GM12801 (cell line): ENCODE data around the gene LINGO1.

Experiments used
- CTCF ChIP-seq: IDR thresholded peaks from one replicate; pipeline ENCODE4 v1.5.1; 2011; ENCODE audit warnings: control low read depth; ENCODE audit not compliant: insufficient read length; ENCODE audit errors: extremely low read depth

The LINGO1 gene

GRCh38 chr15:77620297-77620696 is 12.4 kb downstream of the LINGO1 start:
- TF ChIP-seq CTCF, result no peak

DNA sequence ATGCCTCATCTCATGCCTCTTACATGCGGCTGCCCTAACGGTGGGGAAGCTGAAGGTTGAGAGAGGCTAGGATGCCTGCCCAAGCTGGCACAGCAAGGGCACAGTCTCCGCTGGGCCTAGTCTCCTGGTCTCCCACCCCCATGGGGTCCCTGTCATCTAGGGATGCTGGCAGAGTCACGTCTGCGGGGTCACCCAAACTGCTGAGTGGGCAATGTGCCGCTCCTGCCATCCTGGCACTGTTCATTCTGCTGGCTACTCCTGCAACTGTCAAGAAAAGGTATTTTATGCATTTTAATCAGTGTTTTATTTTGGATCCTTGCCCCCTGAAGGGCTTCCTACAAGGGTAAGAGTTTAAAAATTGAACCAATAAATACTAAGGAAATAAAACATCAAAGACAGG is 12.8 kb downstream of the LINGO1 start:
- TF ChIP-seq CTCF, result no peak

DNA sequence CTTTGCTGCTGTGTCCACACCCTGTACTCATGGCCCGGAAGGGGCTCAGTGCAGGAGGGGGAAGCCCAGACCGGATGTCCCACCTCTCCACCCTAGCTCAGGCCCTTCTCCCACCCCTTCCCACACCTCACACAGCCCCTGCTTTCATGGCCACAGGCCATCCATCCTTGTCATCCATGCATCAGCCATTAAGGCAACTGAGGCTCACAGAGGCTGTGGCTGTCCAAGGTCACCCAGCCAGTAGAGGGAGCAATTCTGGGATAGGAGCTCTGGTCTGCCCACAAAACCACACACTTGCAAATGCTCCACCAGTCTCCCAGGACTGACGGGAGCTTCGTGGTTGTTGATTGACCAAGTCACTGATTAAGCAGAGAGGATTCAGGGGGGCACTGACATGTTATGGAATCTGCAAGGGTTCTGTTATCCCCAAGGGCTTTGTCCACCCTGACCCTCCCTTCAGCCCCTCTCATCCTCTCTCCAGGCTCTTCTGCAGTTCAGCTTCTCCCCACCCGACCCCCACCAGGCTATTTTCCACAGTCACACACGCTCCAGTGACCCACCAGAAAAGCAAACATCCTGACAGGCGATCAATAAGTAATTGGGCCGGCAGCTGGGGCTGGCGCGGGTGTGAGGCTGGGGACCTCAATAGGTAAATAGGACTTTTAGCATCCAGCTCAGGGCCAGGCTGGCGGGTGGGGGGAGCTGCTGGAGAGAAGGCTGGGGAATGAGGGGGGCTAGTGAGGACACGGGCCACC is 15.1 kb downstream of the LINGO1 start:
- no peak for TF ChIP-seq CTCF

- no peak for TF ChIP-seq CTCF
Measured at GRCh38 chr15:77616072-77616471, 16.6 kb downstream of the LINGO1 start.

DNA sequence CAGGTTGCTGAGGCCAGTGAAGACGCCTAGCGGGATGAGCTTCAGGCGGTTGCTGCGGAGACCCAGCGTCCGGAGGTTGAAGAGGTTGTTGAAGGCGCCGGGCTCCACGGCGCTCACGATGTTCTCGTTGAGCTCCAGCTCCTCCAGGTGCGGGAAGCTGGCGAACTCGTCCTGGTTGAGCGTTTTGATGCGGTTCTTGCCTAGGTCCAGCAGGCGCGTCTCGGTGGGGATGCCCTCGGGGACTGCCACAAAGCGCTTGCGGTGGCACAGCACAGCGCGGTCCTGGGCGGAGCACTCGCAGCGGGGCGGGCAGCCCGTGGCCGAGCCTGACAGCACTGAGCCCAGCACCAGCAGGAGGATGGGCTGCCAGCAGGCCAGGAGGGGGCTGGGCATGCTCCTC is 17.2 kb downstream of the LINGO1 start:
- no peak for TF ChIP-seq CTCF

GRCh38 chr15:77614251-77614806 is 18.4 kb downstream of the LINGO1 start:
- TF ChIP-seq CTCF, result no peak

DNA sequence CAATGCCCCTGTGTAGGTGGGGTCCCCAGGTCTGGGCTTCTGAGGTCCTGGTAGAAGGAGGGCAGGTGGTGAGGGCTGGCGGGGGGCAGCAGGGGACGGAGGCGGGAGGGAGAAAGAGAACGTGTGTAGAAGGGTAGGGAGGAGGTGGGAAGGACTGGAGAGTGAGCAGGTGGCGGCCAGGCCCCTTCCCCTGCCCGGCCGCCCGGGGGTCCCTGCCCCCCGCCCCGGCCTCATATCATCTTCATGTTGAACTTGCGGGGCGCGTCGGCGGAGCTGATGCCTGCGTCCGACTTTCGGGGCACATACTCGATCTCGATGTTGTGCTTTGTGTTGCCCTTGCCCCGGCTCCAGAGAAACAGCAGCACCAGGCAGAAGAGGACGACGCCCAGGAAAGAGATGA is 18.9 kb downstream of the LINGO1 start:
- no peak for TF ChIP-seq CTCF
